Fibroblast of the aortic adventitia (primary cell): Measurements from ENCODE around the gene ASPDH. TPM values are rescaled to one million over a fixed set of nuclear protein-coding genes. Genes with fewer than 3 reads are reported as not detected.

Source experiments
- DNase-seq: peaks from one replicate; pipeline ENCODE4 v3.0.0-alpha.2; 2010; ENCODE audit warnings: low read depth
- H3K4me3 ChIP-seq: 2 replicates; pipeline ENCODE4 v1.5.1; 2011; ENCODE audit warnings: low read depth, mild to moderate bottlenecking, control low read depth, low read length, moderate library complexity
- CTCF ChIP-seq: IDR thresholded peaks from 2 replicates; pipeline ENCODE4 v1.5.1; 2011; ENCODE audit warnings: mild to moderate bottlenecking, low read length, control low read depth, inconsistent platforms; ENCODE audit not compliant: insufficient read depth
- total RNA-seq: library from RNA; depleted of rRNA; stranded (reverse); fragments of >200 nt; gene quantifications from 2 replicates; pipeline ENCODE4 v1.2.3, GENCODE V29; 2012; ENCODE audit warnings: low replicate concordance

ASPDH gene
- total RNA-seq, 1 donor, result not detected

DNA sequence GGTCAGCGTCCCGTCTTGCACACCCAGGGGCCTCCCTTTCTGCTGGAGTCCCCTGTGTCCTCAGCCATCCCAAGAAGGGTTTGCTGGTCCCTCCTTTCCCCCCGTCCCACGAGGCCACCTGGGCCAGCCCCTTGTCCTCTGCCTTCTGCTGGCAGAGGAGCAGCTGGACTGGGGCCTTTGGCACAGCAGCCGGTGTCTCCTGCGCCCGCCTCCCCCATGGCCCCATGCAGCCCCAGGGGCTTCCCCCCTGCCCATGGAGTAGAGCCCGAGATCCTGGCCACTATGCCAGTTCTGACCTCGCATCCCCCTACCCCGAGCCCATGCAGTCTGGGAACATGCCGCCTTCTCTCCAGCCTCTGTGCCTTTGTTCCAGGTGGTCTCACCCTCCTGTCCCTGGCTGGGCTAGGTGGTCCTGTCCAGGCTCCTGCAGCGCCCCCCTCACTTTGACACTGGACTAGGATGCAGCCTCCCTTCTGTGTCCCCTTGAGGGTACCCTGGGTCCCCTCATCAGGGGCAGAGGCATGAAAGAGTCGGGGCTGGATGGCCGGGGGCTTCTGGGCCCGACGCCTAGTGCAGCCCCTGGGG, 31.4 kb downstream of the ASPDH start:
- no peak for DNase-seq
- H3K4me3 ChIP-seq, result no peak overlapping the region
- no peak for TF ChIP-seq CTCF

DNA sequence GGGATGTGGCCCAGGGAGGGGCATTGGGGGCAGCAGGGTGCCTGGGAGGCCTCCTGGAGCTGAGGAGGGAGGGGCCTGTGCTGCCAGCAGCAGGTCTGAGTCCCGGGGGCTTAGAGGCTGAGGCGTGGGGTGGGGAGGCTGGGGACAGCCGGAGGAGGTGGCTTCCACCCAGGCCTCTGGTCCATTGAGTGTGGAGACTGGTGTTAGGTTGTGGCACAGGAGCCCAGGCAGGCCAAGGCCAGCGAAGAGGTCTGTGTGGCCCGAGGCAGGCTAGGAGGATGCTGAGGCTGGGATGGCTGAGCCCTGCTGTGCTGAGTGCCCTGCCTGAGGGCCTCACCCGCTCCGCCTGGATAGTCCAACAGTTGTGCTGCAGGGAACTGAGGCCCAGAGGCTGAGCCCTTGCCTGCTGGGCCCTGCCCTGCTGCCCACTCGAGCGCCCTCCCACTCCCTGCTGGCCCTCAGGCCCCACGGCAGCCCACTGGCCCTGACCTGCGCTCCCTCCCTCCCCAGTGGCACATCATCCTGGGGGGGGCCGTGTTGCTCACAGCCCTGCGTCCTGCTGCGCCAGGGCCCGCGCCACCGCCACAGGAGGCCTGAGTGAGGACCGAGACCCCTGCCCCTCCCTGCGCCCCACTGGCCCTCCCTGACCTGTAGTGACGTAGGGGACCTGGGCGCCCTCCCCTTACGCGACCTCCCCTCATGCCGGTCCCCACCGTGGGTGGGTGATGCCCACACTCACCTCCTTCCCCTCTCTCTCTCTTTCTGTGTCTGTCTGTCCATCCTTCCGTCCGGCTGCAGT, 32.2 kb downstream of the ASPDH start:
- no peak for DNase-seq
- no peak overlapping the region for H3K4me3 ChIP-seq
- TF ChIP-seq CTCF, result no peak

GRCh38 chr19:50480281-50481111, 33.2 kb downstream of the ASPDH start:
- H3K4me3 ChIP-seq, result no peak overlapping the region
- TF ChIP-seq CTCF, result no peak
- no peak for DNase-seq

DNA sequence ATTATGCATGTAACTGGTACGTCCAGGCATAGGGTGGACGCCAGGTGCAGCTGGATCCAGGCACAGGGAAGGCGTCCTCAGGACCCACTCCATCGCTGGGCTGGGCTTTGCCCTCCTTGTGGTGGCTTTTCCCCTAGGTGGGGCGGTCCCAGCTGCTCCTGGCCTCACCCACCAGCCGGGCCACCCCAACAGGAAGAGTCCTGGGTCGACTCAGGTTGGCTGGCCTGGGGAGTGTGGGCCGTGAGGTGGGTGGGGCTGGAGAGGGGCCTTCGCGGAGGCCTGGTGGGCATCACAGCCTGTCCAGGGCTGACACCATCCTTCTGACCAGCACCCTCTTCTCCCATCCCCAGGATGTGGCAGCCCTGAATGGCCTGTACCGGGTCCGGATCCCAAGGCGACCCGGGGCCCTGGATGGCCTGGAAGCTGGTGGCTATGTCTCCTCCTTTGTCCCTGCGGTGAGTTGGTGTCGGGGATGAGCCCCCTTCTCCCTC, 33.9 kb downstream of the ASPDH start:
- H3K4me3 ChIP-seq, result no peak overlapping the region
- no peak for TF ChIP-seq CTCF
- DNase-seq, result no peak

DNA sequence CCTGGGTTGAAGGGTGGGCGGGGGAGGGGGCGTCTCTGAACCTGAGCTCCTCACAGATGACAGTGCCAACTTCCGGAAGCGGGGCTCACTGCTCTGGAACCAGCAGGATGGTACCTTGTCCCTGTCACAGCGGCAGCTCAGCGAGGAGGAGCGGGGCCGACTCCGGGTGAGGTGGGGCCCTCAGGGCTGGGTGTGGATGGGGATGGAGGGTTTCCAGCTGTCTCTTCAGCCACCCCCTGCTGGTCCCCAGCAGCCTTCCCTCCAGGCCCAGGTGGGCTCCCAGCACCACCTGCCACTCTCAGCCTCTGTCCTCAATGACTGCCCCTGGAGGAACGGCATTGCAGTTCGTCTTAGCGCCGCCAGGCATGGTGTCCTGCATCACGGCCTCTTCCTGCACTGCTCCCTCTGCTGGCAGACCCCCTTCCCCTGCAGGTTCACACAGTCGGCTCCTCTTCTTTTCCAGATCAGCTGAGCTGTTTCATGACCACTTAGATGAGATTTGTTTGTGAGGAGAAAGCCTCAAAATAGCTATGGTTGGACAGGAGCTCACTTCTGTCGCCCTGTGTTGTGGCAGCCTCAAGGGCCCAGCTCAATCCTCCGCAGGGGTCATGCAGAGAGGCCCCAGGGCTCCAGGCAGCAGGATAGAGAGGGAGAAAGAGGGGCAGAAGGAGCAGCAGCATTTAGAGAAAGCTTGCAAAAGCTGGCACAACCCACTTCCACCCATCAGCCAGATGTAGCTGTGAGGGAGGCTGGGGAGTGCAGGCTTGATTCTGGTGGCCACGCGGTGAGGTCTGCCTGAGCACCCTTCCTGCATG, 34.6 kb downstream of the ASPDH start:
- no peak overlapping the region for H3K4me3 ChIP-seq
- peak; percentile 77 for TF ChIP-seq CTCF
- DNase-seq, result peak; percentile 51
